Naive thymus-derived CD4-positive, alpha-beta T cell (primary cell): ENCODE results near the gene TTC27. TPM values are rescaled to one million over a fixed set of nuclear protein-coding genes. Genes with fewer than 3 reads are reported as not detected.

ENCODE experiments used
- ATAC-seq: fragments of 150-1000 bp; cut with Tn5 transposase; 2 replicates; pipeline ENCODE4 v1.10.0; 2021; ENCODE audit warnings: mild to moderate bottlenecking, moderate library complexity
- CTCF ChIA-PET: fragments of 350-600 bp; sonication (Branson Sonifier 250); formaldehyde crosslinking; loops from one replicate; lab custom pipeline; 2021; ENCODE audit warnings: antibody characterized with exemption; lab: Charles Lee
- POLR2A ChIA-PET: fragments of 350-600 bp; sonication (Branson Sonifier 250); formaldehyde crosslinking; loops from one replicate; lab custom pipeline; 2021; ENCODE audit warnings: antibody characterized with exemption, inconsistent platforms; lab: Charles Lee
- DNase-seq, 9 donors: peaks; one replicate each; pipeline versions ENCODE4 v3.0.0 to v3.0.0-alpha.2; 2020 to 2022; ENCODE audit warnings: mixed read lengths in 1 of 9
- H3K27ac ChIP-seq: one replicate; pipeline ENCODE4 v1.7.0; 2013; ENCODE audit warnings: mild to moderate bottlenecking, low read depth, low read length, moderate library complexity
- H3K27me3 ChIP-seq, 2 donors: one replicate each; pipeline ENCODE4 v1.7.0; 2013; ENCODE audit warnings: low read length in 2 of 2, mild to moderate bottlenecking in 2 of 2, moderate library complexity in 2 of 2; ENCODE audit not compliant: control insufficient read depth in 2 of 2, insufficient read depth in 2 of 2
- H3K36me3 ChIP-seq, 3 experiments: 1 replicate in 2 of 3; 2 replicates in 1 of 3; pipeline ENCODE4 v1.7.0; 2013; ENCODE audit warnings: low read length in 3 of 3, mild to moderate bottlenecking in 3 of 3, moderate library complexity in 1 of 3; ENCODE audit not compliant: insufficient read depth in 3 of 3, control insufficient read depth in 2 of 3
- H3K4me1 ChIP-seq, 2 donors: one replicate each; pipeline ENCODE4 v1.7.0; 2013; ENCODE audit warnings: low read length in 2 of 2, mild to moderate bottlenecking in 2 of 2, moderate library complexity in 1 of 2; ENCODE audit not compliant: control insufficient read depth in 2 of 2, insufficient read depth in 2 of 2
- H3K4me3 ChIP-seq: 2 replicates; pipeline ENCODE4 v1.7.0; 2013; ENCODE audit warnings: mild to moderate bottlenecking, low read length
- H3K9me3 ChIP-seq, 3 experiments: 1 replicate in 2 of 3; 2 replicates in 1 of 3; pipeline ENCODE4 v1.7.0; 2013; ENCODE audit warnings: low read length in 3 of 3; ENCODE audit not compliant: control insufficient read depth in 2 of 3
- H3K27ac Mint-ChIP-seq, 9 donors: one replicate each; pipeline ENCODE4 v1.8.0; 2020 to 2022; ENCODE audit warnings: mixed read lengths in 9 of 9, mild to moderate bottlenecking in 8 of 9, moderate library complexity in 5 of 9, inconsistent platforms in 2 of 9
- H3K27me3 Mint-ChIP-seq, 5 donors: one replicate each; pipeline ENCODE4 v1.8.0; 2021 to 2022; ENCODE audit warnings: mixed read lengths in 5 of 5, mild to moderate bottlenecking in 1 of 5
- H3K36me3 Mint-ChIP-seq, 5 donors: one replicate each; pipeline ENCODE4 v1.8.0; 2020 to 2022; ENCODE audit warnings: mixed read lengths in 5 of 5, mild to moderate bottlenecking in 3 of 5, inconsistent platforms in 1 of 5
- H3K4me1 Mint-ChIP-seq, 7 donors: one replicate each; pipeline ENCODE4 v1.8.0; 2020 to 2022; ENCODE audit warnings: mixed read lengths in 7 of 7, mild to moderate bottlenecking in 3 of 7, inconsistent platforms in 1 of 7
- H3K4me3 Mint-ChIP-seq, 10 donors: one replicate each; pipeline ENCODE4 v1.8.0; 2020 to 2022; ENCODE audit warnings: mild to moderate bottlenecking in 10 of 10, mixed read lengths in 10 of 10, moderate library complexity in 6 of 10, inconsistent platforms in 2 of 10
- H3K9me3 Mint-ChIP-seq, 11 donors: one replicate each; pipeline ENCODE4 v1.8.0; 2020 to 2022; ENCODE audit warnings: mixed read lengths in 11 of 11, mild to moderate bottlenecking in 4 of 11, inconsistent platforms in 1 of 11, moderate library complexity in 1 of 11
- intact Hi-C, 2 donors: fragments of 100-400 bp; cut with micrococcal nuclease; formaldehyde crosslinking; loops; one replicate each; pipeline ENCODE4 v1.15.1; 2023
- polyA plus RNA-seq, 2 donors: library from polyadenylated mRNA; unstranded; fragments of 300-500 nt; fragmentation: Illumina TruSeq; gene quantifications; one replicate each; pipeline ENCODE4 v1.2.3, GENCODE V29; 2021
- total RNA-seq, 6 experiments: library from RNA in 5 of 6; stranded (reverse) in 5 of 6; gene quantifications; 1 replicate in 5 of 6; 2 replicates in 1 of 6; pipeline ENCODE4 v1.2.3 and lab custom pipeline; 2021 to 2026

Gene TTC27
- total and polyA plus RNA-seq, 7 experiments from 2014 or later: 18.5 to 30.0 (median 23.9) TPM

GRCh38 chr2:32836933-32837332, 209.1 kb downstream of the TTC27 start:
- Histone ChIP-seq H3K27me3 (no peaks in the 10 kb centered on the region), H3K27ac (no peak overlapping the region), H3K4me1 (no peaks in the 10 kb centered on the region), H3K9me3 (no peaks in the 10 kb centered on the region), H3K36me3 (no peaks in the 10 kb centered on the region), H3K4me3 (no peak overlapping the region)
- Mint-ChIP-seq H3K27me3 (peaks cover 0 to 9% (median 0%) of the 10 kb centered on the region in 5 donors), H3K27ac (no peak overlapping the region), H3K4me3 (no peak overlapping the region), H3K4me1 (peaks cover 0 to 10% (median 0%) of the 10 kb centered on the region in 7 donors), H3K36me3 (peaks cover 0 to 4% (median 0%) of the 10 kb centered on the region in 5 donors), H3K9me3 (peaks cover 0 to 18% (median 5%) of the 10 kb centered on the region in 11 donors)
- CTCF ChIA-PET: no interaction called here
- intact Hi-C loops: no loop called here
- no peak for DNase-seq
- ATAC-seq: peak; percentile 31
- POLR2A ChIA-PET: no interaction called here

GRCh38 chr2:32838418-32838817, 210.6 kb downstream of the TTC27 start:
- Histone ChIP-seq H3K27ac (no peak overlapping the region), H3K36me3 (no peaks in the 10 kb centered on the region), H3K27me3 (no peaks in the 10 kb centered on the region), H3K4me1 (no peaks in the 10 kb centered on the region), H3K9me3 (no peaks in the 10 kb centered on the region), H3K4me3 (no peak overlapping the region)
- intact Hi-C loops: no loop called here
- Mint-ChIP-seq H3K4me1 (peaks cover 0 to 10% (median 0%) of the 10 kb centered on the region in 7 donors), H3K4me3 (no peak overlapping the region), H3K36me3 (peaks cover 0 to 4% (median 0%) of the 10 kb centered on the region in 5 donors), H3K27me3 (peaks cover 0 to 9% (median 0%) of the 10 kb centered on the region in 5 donors), H3K27ac (no peak overlapping the region), H3K9me3 (peaks cover 0 to 8% (median 2%) of the 10 kb centered on the region in 11 donors)
- CTCF ChIA-PET: no interaction called here
- POLR2A ChIA-PET: no interaction called here
- ATAC-seq (no peak), DNase-seq (no peak)

GRCh38 chr2:32838949-32839348, 211.1 kb downstream of the TTC27 start:
- no peak overlapping the region for H3K27ac Mint-ChIP-seq
- H3K27ac ChIP-seq: no peak overlapping the region
- H3K4me1 Mint-ChIP-seq: peaks cover 0 to 10% (median 0%) of the 10 kb centered on the region in 7 donors
- H3K4me1 ChIP-seq: no peaks in the 10 kb centered on the region
- intact Hi-C loops: no loop called here
- peaks cover 0 to 8% (median 0%) of the 10 kb centered on the region in 11 donors for H3K9me3 Mint-ChIP-seq
- no peak overlapping the region for H3K4me3 ChIP-seq
- CTCF ChIA-PET: no interaction called here
- no peaks in the 10 kb centered on the region for H3K36me3 ChIP-seq
- H3K36me3 Mint-ChIP-seq: peaks cover 0 to 4% (median 0%) of the 10 kb centered on the region in 5 donors
- H3K9me3 ChIP-seq: no peaks in the 10 kb centered on the region
- no peak for DNase-seq
- no peaks in the 10 kb centered on the region for H3K27me3 ChIP-seq
- no peak overlapping the region for H3K4me3 Mint-ChIP-seq
- POLR2A ChIA-PET: no interaction called here
- ATAC-seq: no peak
- peaks cover 0 to 9% (median 0%) of the 10 kb centered on the region in 5 donors for H3K27me3 Mint-ChIP-seq

GRCh38 chr2:32841931-32842898, 214.4 kb downstream of the TTC27 start:
- H3K4me3 ChIP-seq: no peak overlapping the region

GRCh38 chr2:32843699-32844098, 215.8 kb downstream of the TTC27 start:
- no peak overlapping the region for H3K4me3 Mint-ChIP-seq
- no peak for ATAC-seq
- peaks cover 0 to 12% (median 5%) of the 10 kb centered on the region in 5 donors for H3K27me3 Mint-ChIP-seq
- H3K9me3 Mint-ChIP-seq: peaks cover 0 to 12% (median 1%) of the 10 kb centered on the region in 11 donors
- ChIA-PET CTCF (no interaction called here), POLR2A (no interaction called here)
- no peaks in the 10 kb centered on the region for H3K9me3 ChIP-seq
- no peaks in the 10 kb centered on the region for H3K27me3 ChIP-seq
- no peak overlapping the region for H3K27ac ChIP-seq
- no peak overlapping the region for H3K4me3 ChIP-seq
- H3K36me3 ChIP-seq: no peaks in the 10 kb centered on the region
- H3K4me1 Mint-ChIP-seq: no peaks in the 10 kb centered on the region
- no peaks in the 10 kb centered on the region for H3K36me3 Mint-ChIP-seq
- no peak overlapping the region for H3K27ac Mint-ChIP-seq
- intact Hi-C loops: no loop called here
- DNase-seq: no peak
- H3K4me1 ChIP-seq: no peaks in the 10 kb centered on the region

More at GRCh38 chr2:32841931-32842898, 214.4 kb downstream of the TTC27 start:
- Mint-ChIP-seq H3K36me3 (no peaks in the 10 kb centered on the region), H3K27me3 (peaks cover 0 to 8% (median 5%) of the 10 kb centered on the region in 5 donors), H3K9me3 (peaks cover 0 to 12% (median 1%) of the 10 kb centered on the region in 11 donors), H3K4me3 (no peak overlapping the region), H3K4me1 (no peaks in the 10 kb centered on the region), H3K27ac (no peak overlapping the region)
- ATAC-seq: no peak
- CTCF ChIA-PET: no interaction called here
- intact Hi-C loops: no loop called here
- Histone ChIP-seq H3K27me3 (no peaks in the 10 kb centered on the region), H3K9me3 (no peaks in the 10 kb centered on the region), H3K27ac (no peak overlapping the region), H3K4me1 (no peaks in the 10 kb centered on the region), H3K36me3 (no peaks in the 10 kb centered on the region)
- POLR2A ChIA-PET: no interaction called here
- no peak for DNase-seq

- intact Hi-C loops: no loop called here
- ChIA-PET POLR2A (no interaction called here), CTCF (no interaction called here)
Observed at GRCh38 chr2:32844253-32844652, 216.4 kb downstream of the TTC27 start.

More at GRCh38 chr2:32844253-32844652, 216.4 kb downstream of the TTC27 start:
- Mint-ChIP-seq H3K27me3 (peaks cover 0 to 12% (median 7%) of the 10 kb centered on the region in 5 donors), H3K9me3 (peaks cover 0 to 12% (median 1%) of the 10 kb centered on the region in 11 donors), H3K27ac (no peak overlapping the region), H3K36me3 (no peaks in the 10 kb centered on the region), H3K4me3 (no peak overlapping the region), H3K4me1 (no peaks in the 10 kb centered on the region)
- Histone ChIP-seq H3K27me3 (no peaks in the 10 kb centered on the region), H3K4me3 (no peak overlapping the region), H3K27ac (no peak overlapping the region), H3K4me1 (no peaks in the 10 kb centered on the region), H3K36me3 (no peaks in the 10 kb centered on the region), H3K9me3 (no peaks in the 10 kb centered on the region)
- ATAC-seq (no peak), DNase-seq (no peak)
